Measurements from ENCODE around the gene OR51M1. TPM values are rescaled to one million over a fixed set of nuclear protein-coding genes. Genes with fewer than 3 reads are reported as not detected.

Gene OR51M1
- total and polyA plus RNA-seq, 2 donors (not counting 1 experiment from before 2014, with no cell fraction given), result not detected

GRCh38 chr11:5369789-5370188 is 13.8 kb upstream of the OR51M1 start:
- Histone ChIP-seq H3K79me2 (ENCODE audit: control insufficient read depth, insufficient read depth, low read length) (no peaks in the 10 kb centered on the region), H3K27ac (ENCODE audit: insufficient read depth, low read length) (no peak overlapping the region), H3K36me3 (ENCODE audit: control insufficient read depth, insufficient read depth, low read length) (no peaks in the 10 kb centered on the region), H3K27me3 (ENCODE audit: control insufficient read depth, insufficient read depth, low read length) (no peaks in the 10 kb centered on the region), H4K20me1 (ENCODE audit: control insufficient read depth, extremely low read depth, insufficient read depth, low read length) (no peaks in the 10 kb centered on the region), H3K9me3 (ENCODE audit: control insufficient read depth, insufficient read depth, low read depth, low read length) (no peaks in the 10 kb centered on the region), H3K4me2 (ENCODE audit: extremely low read depth, insufficient read depth, low read length) (no peak overlapping the region), H3K4me1 (ENCODE audit: control insufficient read depth, extremely low read depth, insufficient read depth, low read length) (peaks cover 14% of the 10 kb centered on the region), H2AFZ (ENCODE audit: low read length) (peak overlapping the region; percentile 35), H3K9ac (ENCODE audit: insufficient read depth, low read length) (no peak overlapping the region), H3K4me3 (replicated peaks in 1 of 4; ENCODE audit: control extremely low read depth in 1 of 4, insufficient read depth in 1 of 4, low read depth in 3 of 4, low read length in 4 of 4) (no peak overlapping the region)
- TF ChIP-seq EZH2 (IDR thresholded peaks at IDR 0.05; ENCODE audit: low read length, missing control alignments) (no peak), CTCF (conservative IDR thresholded peaks at IDR 0.05 in 1 of 2, IDR thresholded peaks at IDR 0.05 in 1 of 2; ENCODE audit: low read depth in 1 of 2, low read length in 2 of 2) (peak; percentile 56 to 61)
- DNase-seq (ENCODE audit: low read depth in 2 of 2), result peak in 1 of 2 donors; percentile 71

DNA sequence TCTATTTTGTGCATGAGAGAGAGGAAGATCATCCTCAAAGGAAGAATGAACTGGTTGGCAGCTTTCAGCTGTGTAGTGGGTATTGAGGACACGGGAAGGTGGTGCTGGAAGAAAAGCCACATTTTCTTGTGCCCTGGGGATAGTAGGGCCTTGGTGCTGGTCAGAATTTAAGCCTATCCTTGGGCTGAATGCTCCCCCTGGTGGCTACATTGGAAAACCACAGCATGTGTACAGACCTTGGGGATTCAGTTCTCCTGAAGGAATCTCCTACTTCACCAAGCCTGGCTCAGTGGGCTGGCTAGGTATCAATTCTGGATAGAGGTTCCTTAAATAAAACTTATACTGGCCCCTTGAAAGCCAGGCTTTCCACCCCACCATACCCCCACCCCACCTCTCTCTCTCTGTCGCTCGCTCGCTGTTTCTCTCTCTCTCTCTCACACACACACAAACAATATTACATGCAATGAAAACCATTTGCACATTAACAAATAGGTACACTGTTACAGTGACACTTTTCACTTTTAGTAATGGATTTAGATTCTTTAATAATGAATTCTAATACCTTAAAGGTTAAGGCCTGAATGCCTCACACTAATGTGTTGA is 2.8 kb upstream of the OR51M1 start:
- no peaks in the 10 kb centered on the region for H3K9me3 ChIP-seq (ENCODE audit: control insufficient read depth, insufficient read depth, low read depth, low read length)
- H3K27ac ChIP-seq (ENCODE audit: insufficient read depth, low read length), result no peak overlapping the region
- no peaks in the 10 kb centered on the region for H4K20me1 ChIP-seq (ENCODE audit: control insufficient read depth, extremely low read depth, insufficient read depth, low read length)
- H3K4me3 ChIP-seq (replicated peaks in 1 of 4; ENCODE audit: control extremely low read depth in 1 of 4, insufficient read depth in 1 of 4, low read depth in 3 of 4, low read length in 4 of 4), result no peak overlapping the region
- H3K4me2 ChIP-seq (ENCODE audit: extremely low read depth, insufficient read depth, low read length), result no peak overlapping the region
- no peaks in the 10 kb centered on the region for H3K27me3 ChIP-seq (ENCODE audit: control insufficient read depth, insufficient read depth, low read length)
- H3K36me3 ChIP-seq (ENCODE audit: control insufficient read depth, insufficient read depth, low read length), result no peaks in the 10 kb centered on the region
- peak overlapping the region; percentile 63 for H2AFZ ChIP-seq (ENCODE audit: low read length)
- TF ChIP-seq EZH2 (IDR thresholded peaks at IDR 0.05; ENCODE audit: low read length, missing control alignments) (no peak), CTCF (conservative IDR thresholded peaks at IDR 0.05 in 1 of 2, IDR thresholded peaks at IDR 0.05 in 1 of 2; ENCODE audit: low read depth in 1 of 2, low read length in 2 of 2) (peak; percentile 91)
- H3K4me1 ChIP-seq (ENCODE audit: control insufficient read depth, extremely low read depth, insufficient read depth, low read length), result no peaks in the 10 kb centered on the region
- peak; percentile 49 to 79 for DNase-seq (ENCODE audit: low read depth in 2 of 2)
- H3K9ac ChIP-seq (ENCODE audit: insufficient read depth, low read length), result no peak overlapping the region
- no peaks in the 10 kb centered on the region for H3K79me2 ChIP-seq (ENCODE audit: control insufficient read depth, insufficient read depth, low read length)

GRCh38 chr11:5384335-5384734 is 723 bp downstream of the OR51M1 start:
- no peak for TF ChIP-seq CTCF (conservative IDR thresholded peaks at IDR 0.05 in 1 of 2, IDR thresholded peaks at IDR 0.05 in 1 of 2; ENCODE audit: low read depth in 1 of 2, low read length in 2 of 2)
- no peak for TF ChIP-seq EZH2 (IDR thresholded peaks at IDR 0.05; ENCODE audit: low read length, missing control alignments)
- Histone ChIP-seq H3K4me3 (replicated peaks in 1 of 4; ENCODE audit: control extremely low read depth in 1 of 4, insufficient read depth in 1 of 4, low read depth in 3 of 4, low read length in 4 of 4) (no peak overlapping the region), H3K27ac (ENCODE audit: insufficient read depth, low read length) (no peak overlapping the region), H3K27me3 (ENCODE audit: control insufficient read depth, insufficient read depth, low read length) (no peaks in the 10 kb centered on the region), H4K20me1 (ENCODE audit: control insufficient read depth, extremely low read depth, insufficient read depth, low read length) (no peaks in the 10 kb centered on the region), H3K36me3 (ENCODE audit: control insufficient read depth, insufficient read depth, low read length) (no peaks in the 10 kb centered on the region), H3K4me2 (ENCODE audit: extremely low read depth, insufficient read depth, low read length) (no peak overlapping the region), H3K9me3 (ENCODE audit: control insufficient read depth, insufficient read depth, low read depth, low read length) (no peaks in the 10 kb centered on the region), H3K4me1 (ENCODE audit: control insufficient read depth, extremely low read depth, insufficient read depth, low read length) (no peaks in the 10 kb centered on the region), H2AFZ (ENCODE audit: low read length) (no peak overlapping the region), H3K9ac (ENCODE audit: insufficient read depth, low read length) (no peak overlapping the region), H3K79me2 (ENCODE audit: control insufficient read depth, insufficient read depth, low read length) (no peaks in the 10 kb centered on the region)
- no peak for DNase-seq (ENCODE audit: low read depth in 2 of 2)

All from fibroblast of lung (primary cell).